HG02970 (cell line): Measurements from ENCODE around the gene DCTPP1.
"Not testable (repeated sequence)": the region's sequence is repeated elsewhere in the genome, so short reads cannot be mapped to it uniquely, and the experiment has no call there.

ENCODE experiments used
- ATAC-seq: cut with Tn5 transposase; IDR thresholded peaks from one replicate; pipeline ENCODE4 v1.9.1; 2021; ENCODE audit warnings: mild to moderate bottlenecking, moderate library complexity, moderate number of reproducible peaks; ENCODE audit not compliant: unreplicated experiment, low FRiP score

DCTPP1 gene

GRCh38 chr16:30429678-30430427 lies at the start of gene DCTPP1:
TSS of gene DCTPP1 (minus strand) at chr16:30430030. CDS start at chr16:30429980, 50 bp downstream.
- peak; percentile 98 for ATAC-seq

GRCh38 chr16:30478766-30479478 lies 49.1 kb upstream of the DCTPP1 start:
- no peak for ATAC-seq

- ATAC-seq = not testable (repeated sequence)
Measured at GRCh38 chr16:30477773-30478172, 47.9 kb upstream of the DCTPP1 start.

GRCh38 chr16:30476991-30477390 lies 47.2 kb upstream of the DCTPP1 start:
- no peak for ATAC-seq

- no peak for ATAC-seq
Measured at GRCh38 chr16:30474684-30475083, 44.9 kb upstream of the DCTPP1 start.

GRCh38 chr16:30474074-30474452 lies 44.2 kb upstream of the DCTPP1 start:
- no peak for ATAC-seq

GRCh38 chr16:30473231-30474073 lies 43.6 kb upstream of the DCTPP1 start:
- no peak for ATAC-seq

GRCh38 chr16:30472328-30472942 lies 42.6 kb upstream of the DCTPP1 start, which contains the start of gene ITGAL:
TSS of gene ITGAL (plus strand) at chr16:30472742. CDS start at chr16:30472838, 96 bp downstream.
- ATAC-seq = peak; percentile 42

- no peak for ATAC-seq
Measured at GRCh38 chr16:30470632-30470995, 40.8 kb upstream of the DCTPP1 start.

- ATAC-seq = no peak
Measured at GRCh38 chr16:30470170-30470512, 40.3 kb upstream of the DCTPP1 start.

GRCh38 chr16:30464078-30464477 lies 34.2 kb upstream of the DCTPP1 start:
- ATAC-seq = no peak

GRCh38 chr16:30461426-30461825 lies 31.6 kb upstream of the DCTPP1 start:
- ATAC-seq = not testable (repeated sequence)

GRCh38 chr16:30459456-30459855 lies 29.6 kb upstream of the DCTPP1 start:
- peak; percentile 19 for ATAC-seq

- ATAC-seq = peak; percentile 50
Measured at GRCh38 chr16:30458561-30459394, 28.9 kb upstream of the DCTPP1 start.

GRCh38 chr16:30457743-30458560 lies 28.1 kb upstream of the DCTPP1 start:
- no peak for ATAC-seq

GRCh38 chr16:30457256-30457655 lies 27.4 kb upstream of the DCTPP1 start:
- no peak for ATAC-seq

GRCh38 chr16:30456302-30456701 lies 26.5 kb upstream of the DCTPP1 start:
- no peak for ATAC-seq

GRCh38 chr16:30452709-30453580 lies 23.1 kb upstream of the DCTPP1 start:
- ATAC-seq = not testable (repeated sequence)
